H9 (cell line): ENCODE measurements around the gene CCL17. TPM values are rescaled to one million over a fixed set of nuclear protein-coding genes. Genes with fewer than 3 reads are reported as not detected.

Experiments used
- DNase-seq: peaks from one replicate; pipeline ENCODE4 v3.0.0-alpha.2; 2017
- H2AFZ ChIP-seq: one replicate; pipeline ENCODE4 v1.6.1; 2013; ENCODE audit warnings: mild to moderate bottlenecking, low read length, control low read depth, moderate library complexity
- H2AK5ac ChIP-seq: 2 replicates; pipeline ENCODE4 v1.6.1; 2013; ENCODE audit warnings: low read length, control low read depth, mixed read lengths; ENCODE audit not compliant: insufficient read length
- H2BK120ac ChIP-seq: one replicate; pipeline ENCODE4 v1.6.1; 2013; ENCODE audit warnings: low read depth, mild to moderate bottlenecking, low read length, control low read depth, inconsistent platforms; ENCODE audit not compliant: poor library complexity, severe bottlenecking
- H2BK12ac ChIP-seq: 2 replicates; pipeline ENCODE4 v1.6.1; 2013; ENCODE audit warnings: low read length, control low read depth, mixed read lengths, low read depth; ENCODE audit not compliant: insufficient read length
- H2BK15ac ChIP-seq: 2 replicates; pipeline ENCODE4 v1.6.1; 2013; ENCODE audit warnings: low read depth, low read length, control low read depth
- H2BK20ac ChIP-seq: one replicate; pipeline ENCODE4 v1.6.1; 2013; ENCODE audit warnings: low read depth, mild to moderate bottlenecking, low read length, control low read depth, inconsistent platforms; ENCODE audit not compliant: poor library complexity, severe bottlenecking
- H2BK5ac ChIP-seq: 2 replicates; pipeline ENCODE4 v1.6.1; 2013; ENCODE audit warnings: low read length, control low read depth, mixed read lengths; ENCODE audit not compliant: insufficient read length
- H3K14ac ChIP-seq: 2 replicates; pipeline ENCODE4 v1.6.1; 2013; ENCODE audit warnings: low read length, control low read depth; ENCODE audit not compliant: insufficient read depth
- H3K18ac ChIP-seq: 2 replicates; pipeline ENCODE4 v1.6.1; 2013; ENCODE audit warnings: low read depth, mild to moderate bottlenecking, mixed read lengths, low read length, control low read depth; ENCODE audit not compliant: insufficient read length
- H3K23ac ChIP-seq: 2 replicates; pipeline ENCODE4 v1.6.1; 2013; ENCODE audit warnings: low read length, control low read depth, mixed read lengths, low read depth; ENCODE audit not compliant: insufficient read length
- H3K23me2 ChIP-seq: 2 replicates; pipeline ENCODE4 v1.6.1; 2013; ENCODE audit warnings: low read depth, mild to moderate bottlenecking, mixed read lengths, low read length, control low read depth; ENCODE audit not compliant: insufficient read length, poor library complexity, severe bottlenecking
- H3K27ac ChIP-seq: 2 replicates; pipeline ENCODE4 v1.5.1; 2013; ENCODE audit warnings: low read length, control low read depth, mixed read lengths, low read depth; ENCODE audit not compliant: insufficient read length
- H3K27me3 ChIP-seq: 2 replicates; pipeline ENCODE4 v1.6.1; 2013; ENCODE audit warnings: low read length, control low read depth, inconsistent platforms; ENCODE audit not compliant: insufficient read depth
- H3K4ac ChIP-seq: 2 replicates; pipeline ENCODE4 v1.6.1; 2013; ENCODE audit warnings: low read depth, mild to moderate bottlenecking, control low read depth, inconsistent platforms, low read length, moderate library complexity
- H3K4me1 ChIP-seq: 2 replicates; pipeline ENCODE4 v1.6.1; 2013; ENCODE audit warnings: low read length, control low read depth, inconsistent platforms; ENCODE audit not compliant: insufficient read depth
- H3K4me2 ChIP-seq: 2 replicates; pipeline ENCODE4 v1.6.1; 2013; ENCODE audit warnings: low read length, control low read depth, mixed read lengths; ENCODE audit not compliant: insufficient read length, insufficient read depth
- H3K56ac ChIP-seq: 2 replicates; pipeline ENCODE4 v1.6.1; 2013; ENCODE audit warnings: low read depth, mild to moderate bottlenecking, mixed read lengths, low read length, control low read depth; ENCODE audit not compliant: insufficient read length
- H3K79me1 ChIP-seq: 2 replicates; pipeline ENCODE4 v1.6.1; 2013; ENCODE audit warnings: low read depth, mild to moderate bottlenecking, moderate library complexity, low read length, control low read depth, inconsistent platforms; ENCODE audit not compliant: insufficient read depth, poor library complexity, severe bottlenecking
- H3K79me2 ChIP-seq: 2 replicates; pipeline ENCODE4 v1.6.1; 2013; ENCODE audit warnings: low read length, control low read depth, inconsistent platforms; ENCODE audit not compliant: insufficient read depth
- H3K9ac ChIP-seq: 2 replicates; pipeline ENCODE4 v1.6.1; 2013; ENCODE audit warnings: low read length, control low read depth, mixed read lengths; ENCODE audit not compliant: insufficient read length; ENCODE audit errors: extremely low read depth
- H3K9me3 ChIP-seq: one replicate; pipeline ENCODE4 v1.6.1; 2013; ENCODE audit warnings: low read depth, low read length, inconsistent platforms; ENCODE audit not compliant: control insufficient read depth
- H3T11ph ChIP-seq: one replicate; pipeline ENCODE4 v1.6.1; 2013; ENCODE audit warnings: mild to moderate bottlenecking, low read length, control low read depth, inconsistent platforms
- H4K20me1 ChIP-seq: one replicate; pipeline ENCODE4 v1.6.1; 2013; ENCODE audit not compliant: control insufficient read depth, insufficient read length, insufficient read depth
- H4K5ac ChIP-seq: 2 replicates; pipeline ENCODE4 v1.6.1; 2013; ENCODE audit warnings: low read depth, mild to moderate bottlenecking, mixed read lengths, low read length, control low read depth; ENCODE audit not compliant: insufficient read length
- H4K8ac ChIP-seq: replicated peaks from 2 replicates; pipeline ENCODE4 v1.6.1; 2013; ENCODE audit warnings: low read length, control low read depth, mixed read lengths, low read depth; ENCODE audit not compliant: insufficient read length
- H4K91ac ChIP-seq: 2 replicates; pipeline ENCODE4 v1.6.1; 2013; ENCODE audit warnings: low read depth, mild to moderate bottlenecking, moderate library complexity, mixed read lengths, low read length, control low read depth; ENCODE audit not compliant: insufficient read length
- H3K27ac Mint-ChIP-seq, 3 experiments: 2 replicates in 2 of 3; 3 replicates in 1 of 3; pipeline ENCODE4 v1.8.0; 2020 to 2021; ENCODE audit warnings: mixed read lengths in 3 of 3, mild to moderate bottlenecking in 1 of 3, moderate library complexity in 1 of 3
- H3K27me3 Mint-ChIP-seq: 2 replicates; pipeline ENCODE4 v1.8.0; 2021; ENCODE audit warnings: low read depth, mild to moderate bottlenecking, moderate library complexity, mixed read lengths
- H3K36me3 Mint-ChIP-seq, 3 experiments: 2 replicates in 2 of 3; 3 replicates in 1 of 3; pipeline ENCODE4 v1.8.0; 2020 to 2021; ENCODE audit warnings: low read depth in 3 of 3, mixed read lengths in 3 of 3; ENCODE audit not compliant: insufficient read depth in 1 of 3
- H3K4me1 Mint-ChIP-seq, 2 experiments: 2 replicates each; pipeline ENCODE4 v1.8.0; 2020; ENCODE audit warnings: mixed read lengths in 2 of 2
- H3K4me3 Mint-ChIP-seq, 2 experiments: 2 replicates in 1 of 2; 3 replicates in 1 of 2; pipeline ENCODE4 v1.8.0; 2020 to 2021; ENCODE audit warnings: mild to moderate bottlenecking in 2 of 2, mixed read lengths in 2 of 2, moderate library complexity in 1 of 2
- H3K9me3 Mint-ChIP-seq, 2 experiments: 2 replicates in 1 of 2; 3 replicates in 1 of 2; pipeline ENCODE4 v1.8.0; 2020; ENCODE audit warnings: mild to moderate bottlenecking in 2 of 2, mixed read lengths in 2 of 2, moderate library complexity in 1 of 2
- WGBS: extraction: QIAGEN DNeasy Blood & Tissue Kit; methylation state at CpG from one replicate; pipeline ENCODE4 v1.1.7; 2013; ENCODE audit warnings: missing lambda C conversion rate, low lambda C conversion rate, mixed read lengths; ENCODE audit not compliant: insufficient read length; ENCODE audit errors: extremely low coverage; 5-methylcytosine and 5-hydroxymethylcytosine counted together
- total RNA-seq: library from RNA; stranded (reverse); gene quantifications from 2 replicates; pipeline ENCODE4 v1.2.1, GENCODE V29; 2021
- TF ChIP-seq, protein P1 (sequence below): fragments of 200-600 bp; sonication (generic); conservative IDR thresholded peaks from 3 replicates; pipeline ENCODE4 v1.8.0; 2021; ENCODE audit warnings: antibody characterized with exemption, mild to moderate bottlenecking

CCL17 gene
- total RNA-seq, 1 experiment from 2014 or later = not detected

DNA sequence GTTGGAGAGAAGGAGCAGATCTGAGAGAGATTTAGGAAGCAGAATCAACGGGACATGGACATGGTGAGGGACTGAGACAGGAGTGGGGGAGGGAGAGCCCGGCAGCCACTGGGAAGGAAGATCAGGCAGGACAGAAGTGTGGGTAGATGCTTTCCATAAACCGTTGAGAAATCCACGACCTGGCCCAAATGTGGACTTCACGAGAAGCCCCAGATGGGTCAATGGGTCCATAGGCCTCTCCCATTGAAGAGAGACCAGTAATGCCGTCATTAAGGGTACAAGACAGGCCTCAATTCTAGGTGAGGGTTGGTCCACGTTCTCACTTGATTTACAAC lies 46.5 kb upstream of the CCL17 start:
- Histone ChIP-seq H3K23me2 (no peaks in the 10 kb centered on the region), H3T11ph (no peak overlapping the region), H3K9ac (no peak overlapping the region), H4K5ac (no peak overlapping the region), H3K56ac (no peak overlapping the region), H4K91ac (no peak overlapping the region), H3K18ac (no peak overlapping the region), H2BK12ac (no peak overlapping the region), H3K4me1 (no peaks in the 10 kb centered on the region), H4K20me1 (no peaks in the 10 kb centered on the region), H2BK120ac (no peak overlapping the region), H4K8ac (peak overlapping the region; percentile 89), H3K27ac (no peak overlapping the region), H2BK5ac (no peak overlapping the region), H3K27me3 (no peaks in the 10 kb centered on the region), H3K79me2 (no peaks in the 10 kb centered on the region), H3K14ac (0 out of 2 replicates have a peak overlapping the region, but pooled peaks have one; percentile 31), H2BK20ac (no peak overlapping the region), H2BK15ac (no peak overlapping the region), H2AFZ (no peak overlapping the region), H3K4me2 (no peak overlapping the region), H3K4ac (no peak overlapping the region), H3K79me1 (no peaks in the 10 kb centered on the region), H2AK5ac (no peak overlapping the region), H3K9me3 (no peaks in the 10 kb centered on the region), H3K23ac (no peak overlapping the region)
- Mint-ChIP-seq H3K27ac (peak overlapping the region in 1 of 3 experiments; percentile 62; a peak in 1 of 7 replicates), H3K36me3 (no peaks in the 10 kb centered on the region), H3K4me1 (peaks cover 0 to 4% of the 10 kb centered on the region in 2 experiments; a peak in 2 of 4 replicates), H3K4me3 (no peak overlapping the region), H3K9me3 (no peaks in the 10 kb centered on the region), H3K27me3 (peaks cover 1% of the 10 kb centered on the region)
- whole genome bisulfite sequencing = no CpG with 5 or more reads among the region's 7 CpGs
- TF ChIP-seq, protein P1, sequence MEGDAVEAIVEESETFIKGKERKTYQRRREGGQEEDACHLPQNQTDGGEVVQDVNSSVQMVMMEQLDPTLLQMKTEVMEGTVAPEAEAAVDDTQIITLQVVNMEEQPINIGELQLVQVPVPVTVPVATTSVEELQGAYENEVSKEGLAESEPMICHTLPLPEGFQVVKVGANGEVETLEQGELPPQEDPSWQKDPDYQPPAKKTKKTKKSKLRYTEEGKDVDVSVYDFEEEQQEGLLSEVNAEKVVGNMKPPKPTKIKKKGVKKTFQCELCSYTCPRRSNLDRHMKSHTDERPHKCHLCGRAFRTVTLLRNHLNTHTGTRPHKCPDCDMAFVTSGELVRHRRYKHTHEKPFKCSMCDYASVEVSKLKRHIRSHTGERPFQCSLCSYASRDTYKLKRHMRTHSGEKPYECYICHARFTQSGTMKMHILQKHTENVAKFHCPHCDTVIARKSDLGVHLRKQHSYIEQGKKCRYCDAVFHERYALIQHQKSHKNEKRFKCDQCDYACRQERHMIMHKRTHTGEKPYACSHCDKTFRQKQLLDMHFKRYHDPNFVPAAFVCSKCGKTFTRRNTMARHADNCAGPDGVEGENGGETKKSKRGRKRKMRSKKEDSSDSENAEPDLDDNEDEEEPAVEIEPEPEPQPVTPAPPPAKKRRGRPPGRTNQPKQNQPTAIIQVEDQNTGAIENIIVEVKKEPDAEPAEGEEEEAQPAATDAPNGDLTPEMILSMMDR = no peak
- DNase-seq = no peak
